IPS-18a (cell line): Measurements from ENCODE around the gene KCNAB2.
"Not testable (repeated sequence)": the region's sequence is repeated elsewhere in the genome, so short reads cannot be mapped to it uniquely, and the experiment has no call there.

ENCODE experiments used
- H3K27ac ChIP-seq: one replicate; pipeline ENCODE4 v1.5.1; 2013; ENCODE audit warnings: low read length
- H3K27me3 ChIP-seq: one replicate; pipeline ENCODE4 v1.6.1; 2013; ENCODE audit warnings: mild to moderate bottlenecking, low read length; ENCODE audit not compliant: control insufficient read depth, insufficient read depth
- H3K36me3 ChIP-seq: one replicate; pipeline ENCODE4 v1.6.1; 2013; ENCODE audit warnings: low read depth, low read length; ENCODE audit not compliant: control insufficient read depth
- H3K4me1 ChIP-seq: one replicate; pipeline ENCODE4 v1.6.1; 2013; ENCODE audit warnings: low read depth, low read length; ENCODE audit not compliant: control insufficient read depth
- H3K4me3 ChIP-seq: one replicate; pipeline ENCODE4 v1.5.1; 2013; ENCODE audit warnings: low read length
- H3K9ac ChIP-seq: one replicate; pipeline ENCODE4 v1.6.1; 2013; ENCODE audit warnings: mild to moderate bottlenecking, low read length, moderate library complexity
- H3K9me3 ChIP-seq: one replicate; pipeline ENCODE4 v1.6.1; 2013; ENCODE audit warnings: low read depth, low read length; ENCODE audit not compliant: control insufficient read depth

KCNAB2 gene

GRCh38 chr1:6011946-6012258 lies 33.8 kb upstream of the KCNAB2 start:
- no peak overlapping the region for H3K4me3 ChIP-seq
- H3K9ac ChIP-seq = no peak overlapping the region
- H3K36me3 ChIP-seq = no peaks in the 10 kb centered on the region
- H3K27me3 ChIP-seq = no peaks in the 10 kb centered on the region
- H3K9me3 ChIP-seq = no peaks in the 10 kb centered on the region
- no peak overlapping the region for H3K27ac ChIP-seq
- no peaks in the 10 kb centered on the region for H3K4me1 ChIP-seq

- Histone ChIP-seq H3K36me3 (no peaks in the 10 kb centered on the region), H3K4me1 (no peaks in the 10 kb centered on the region), H3K27me3 (no peaks in the 10 kb centered on the region), H3K9me3 (no peaks in the 10 kb centered on the region), H3K4me3 (no peak overlapping the region), H3K27ac (no peak overlapping the region), H3K9ac (no peak overlapping the region)
These were observed 33.0 kb upstream of the KCNAB2 start for GRCh38 chr1:6012529-6013318.

- H3K9ac ChIP-seq = no peak overlapping the region
- H3K36me3 ChIP-seq = no peaks in the 10 kb centered on the region
- no peaks in the 10 kb centered on the region for H3K27me3 ChIP-seq
- H3K9me3 ChIP-seq = no peaks in the 10 kb centered on the region
- no peak overlapping the region for H3K4me3 ChIP-seq
- H3K4me1 ChIP-seq = no peaks in the 10 kb centered on the region
- no peak overlapping the region for H3K27ac ChIP-seq
These were observed 32.2 kb upstream of the KCNAB2 start for GRCh38 chr1:6013491-6013890.

- no peaks in the 10 kb centered on the region for H3K9me3 ChIP-seq
- no peaks in the 10 kb centered on the region for H3K36me3 ChIP-seq
- no peak overlapping the region for H3K4me3 ChIP-seq
- H3K9ac ChIP-seq = no peak overlapping the region
- no peaks in the 10 kb centered on the region for H3K4me1 ChIP-seq
- H3K27ac ChIP-seq = no peak overlapping the region
- no peaks in the 10 kb centered on the region for H3K27me3 ChIP-seq
These were observed 31.3 kb upstream of the KCNAB2 start for GRCh38 chr1:6014130-6014999.

- no peaks in the 10 kb centered on the region for H3K36me3 ChIP-seq
- no peak overlapping the region for H3K4me3 ChIP-seq
- H3K9me3 ChIP-seq = no peaks in the 10 kb centered on the region
- no peaks in the 10 kb centered on the region for H3K27me3 ChIP-seq
- no peak overlapping the region for H3K9ac ChIP-seq
- H3K27ac ChIP-seq = no peak overlapping the region
- H3K4me1 ChIP-seq = no peaks in the 10 kb centered on the region
These were observed 29.4 kb upstream of the KCNAB2 start for GRCh38 chr1:6016191-6016865.

GRCh38 chr1:6017654-6018053 lies 28.0 kb upstream of the KCNAB2 start:
- not testable (repeated sequence) for H3K4me3 ChIP-seq, H3K36me3 ChIP-seq, H3K9me3 ChIP-seq, H3K27me3 ChIP-seq, H3K9ac ChIP-seq, H3K4me1 ChIP-seq, H3K27ac ChIP-seq

GRCh38 chr1:6019166-6019845 lies 26.4 kb upstream of the KCNAB2 start:
- Histone ChIP-seq H3K9ac (no peak overlapping the region), H3K4me3 (no peak overlapping the region), H3K27ac (no peak overlapping the region), H3K4me1 (no peaks in the 10 kb centered on the region), H3K9me3 (no peaks in the 10 kb centered on the region), H3K27me3 (no peaks in the 10 kb centered on the region), H3K36me3 (no peaks in the 10 kb centered on the region)

GRCh38 chr1:6022193-6022592 lies 23.5 kb upstream of the KCNAB2 start:
- Histone ChIP-seq H3K9ac (no peak overlapping the region), H3K27ac (no peak overlapping the region), H3K9me3 (no peaks in the 10 kb centered on the region), H3K36me3 (no peaks in the 10 kb centered on the region), H3K4me1 (no peaks in the 10 kb centered on the region), H3K27me3 (no peaks in the 10 kb centered on the region), H3K4me3 (no peak overlapping the region)

- Histone ChIP-seq H3K27ac (no peak overlapping the region), H3K9me3 (no peaks in the 10 kb centered on the region), H3K36me3 (no peaks in the 10 kb centered on the region), H3K4me3 (no peak overlapping the region), H3K9ac (no peak overlapping the region), H3K4me1 (no peaks in the 10 kb centered on the region), H3K27me3 (no peaks in the 10 kb centered on the region)
These were observed 22.3 kb upstream of the KCNAB2 start for GRCh38 chr1:6023346-6023745.

- Histone ChIP-seq H3K4me1 (no peaks in the 10 kb centered on the region), H3K36me3 (no peaks in the 10 kb centered on the region), H3K27me3 (no peaks in the 10 kb centered on the region), H3K9me3 (no peaks in the 10 kb centered on the region), H3K27ac (no peak overlapping the region), H3K9ac (no peak overlapping the region), H3K4me3 (no peak overlapping the region)
These were observed 21.3 kb upstream of the KCNAB2 start for GRCh38 chr1:6024376-6024775.
